Measurements from ENCODE around the gene EXOC4. TPM values are rescaled to one million over a fixed set of nuclear protein-coding genes. Genes with fewer than 3 reads are reported as not detected.

The EXOC4 gene
- total RNA-seq, 4 donors from 2014 or later, result 52.4 to 82.2 (median 67.0) TPM

- TF ChIP-seq POLR2A (IDR thresholded peaks at IDR 0.05) (no peak), CTCF (IDR thresholded peaks at IDR 0.05) (no peak)
- 79 to 88% methylated on average over 1 of the region's 1 CpG for WGBS, 2 donors
- intact Hi-C loops (cut with DNase I; ENCODE audit: low total_unique reads), result no loop called here
- no peak overlapping the region for H3K4me3 ChIP-seq (ENCODE audit: low read depth, poor library complexity, severe bottlenecking)
- no peak for DNase-seq (ENCODE audit: low spot score in 2 of 2)
Observed at GRCh38 chr7:133545618-133546017, 292.7 kb downstream of the EXOC4 start.

- H3K4me3 ChIP-seq (ENCODE audit: low read depth, poor library complexity, severe bottlenecking), result no peak overlapping the region
- TF ChIP-seq CTCF (IDR thresholded peaks at IDR 0.05) (no peak), POLR2A (IDR thresholded peaks at IDR 0.05) (no peak)
- intact Hi-C loops (cut with DNase I; ENCODE audit: low total_unique reads), result no loop called here
- WGBS, 2 donors, result 85 to 88% methylated on average over 4 of the region's 4 CpGs
- DNase-seq (ENCODE audit: low spot score in 2 of 2), result no peak
Observed at GRCh38 chr7:133547981-133548380, 295.1 kb downstream of the EXOC4 start.

- no peak overlapping the region for H3K4me3 ChIP-seq (ENCODE audit: low read depth, poor library complexity, severe bottlenecking)
- no peak for TF ChIP-seq POLR2A (IDR thresholded peaks at IDR 0.05)
- no peak for TF ChIP-seq CTCF (IDR thresholded peaks at IDR 0.05)
- intact Hi-C loops (cut with DNase I; ENCODE audit: low total_unique reads), result no loop called here
- no peak for DNase-seq (ENCODE audit: low spot score in 2 of 2)
- 21 to 44% methylated on average over 1 of the region's 1 CpG for WGBS, 2 donors
Observed at GRCh38 chr7:133549633-133550032, 296.8 kb downstream of the EXOC4 start.

- intact Hi-C loops (cut with DNase I; ENCODE audit: low total_unique reads), result no loop called here
- no peak overlapping the region for H3K4me3 ChIP-seq (ENCODE audit: low read depth, poor library complexity, severe bottlenecking)
- TF ChIP-seq CTCF (IDR thresholded peaks at IDR 0.05) (no peak), POLR2A (IDR thresholded peaks at IDR 0.05) (no peak)
- DNase-seq (ENCODE audit: low spot score in 2 of 2), result no peak
- WGBS, 2 donors, result 76 to 80% methylated on average over 3 of the region's 3 CpGs
Observed at GRCh38 chr7:133550145-133550544, 297.3 kb downstream of the EXOC4 start.

GRCh38 chr7:133550811-133551210 is 297.9 kb downstream of the EXOC4 start:
- H3K4me3 ChIP-seq (ENCODE audit: low read depth, poor library complexity, severe bottlenecking), result no peak overlapping the region
- TF ChIP-seq POLR2A (IDR thresholded peaks at IDR 0.05) (no peak), CTCF (IDR thresholded peaks at IDR 0.05) (no peak)
- DNase-seq (ENCODE audit: low spot score in 2 of 2), result no peak
- 92 to 98% methylated on average over 4 of the region's 4 CpGs for WGBS, 2 donors
- intact Hi-C loops (cut with DNase I; ENCODE audit: low total_unique reads), result no loop called here

- TF ChIP-seq CTCF (IDR thresholded peaks at IDR 0.05), result no peak
- TF ChIP-seq POLR2A (IDR thresholded peaks at IDR 0.05), result no peak
- intact Hi-C loops (cut with DNase I; ENCODE audit: low total_unique reads), result no loop called here
- DNase-seq (ENCODE audit: low spot score in 2 of 2), result no peak
- no peak overlapping the region for H3K4me3 ChIP-seq (ENCODE audit: low read depth, poor library complexity, severe bottlenecking)
- WGBS, 2 donors, result 89% methylated on average over 4 of the region's 4 CpGs
Observed at GRCh38 chr7:133551466-133551865, 298.6 kb downstream of the EXOC4 start.

All from lower leg skin (tissue), 4 donors.